A673 (cell line): ENCODE results near the gene LAIR1. TPM values are rescaled to one million over a fixed set of nuclear protein-coding genes. Genes with fewer than 3 reads are reported as not detected.

Experiments used
- BruUV-seq: library from RNA; stranded (reverse); fragments of 400-500 nt; replicated peaks from 2 replicates; lab custom pipeline; 2021; lab: Mats Ljungman, UMichigan
- CTCF ChIA-PET: fragments of 300-600 bp; sonication (Branson Sonifier 250); formaldehyde crosslinking; loops from one replicate; lab custom pipeline; 2022; ENCODE audit warnings: antibody characterized with exemption; lab: Charles Lee
- POLR2A ChIA-PET: fragments of 300-600 bp; sonication (Branson Sonifier 250); formaldehyde crosslinking; loops from one replicate; lab custom pipeline; 2022; ENCODE audit warnings: antibody characterized with exemption; ENCODE audit not compliant: low non-redundant PET; lab: Charles Lee
- DNase-seq: peaks from one replicate; pipeline ENCODE4 v3.0.0-alpha.2; 2015; ENCODE audit warnings: low spot score
- H3K27ac ChIP-seq: fragments of 200-600 bp; sonication (generic); 2 replicates; pipeline ENCODE4 v1.5.1; 2016; ENCODE audit warnings: mixed run types, low read depth, mild to moderate bottlenecking, mixed read lengths, antibody characterized with exemption, low read length; ENCODE audit not compliant: poor library complexity, severe bottlenecking
- H3K27me3 ChIP-seq: fragments of 200-600 bp; sonication (generic); replicated peaks from 2 replicates; pipeline ENCODE4 v1.6.1; 2017; ENCODE audit warnings: mixed run types, low read depth, mild to moderate bottlenecking, mixed read lengths, antibody characterized with exemption, low read length; ENCODE audit not compliant: insufficient read depth, poor library complexity
- H3K36me3 ChIP-seq: fragments of 200-600 bp; sonication (generic); 2 replicates; pipeline ENCODE4 v1.6.1; 2016; ENCODE audit warnings: mixed run types, mild to moderate bottlenecking, mixed read lengths, antibody characterized with exemption, low read length; ENCODE audit not compliant: insufficient read depth, poor library complexity, severe bottlenecking
- H3K4me1 ChIP-seq: fragments of 200-600 bp; sonication (generic); 2 replicates; pipeline ENCODE4 v1.6.1; 2017; ENCODE audit warnings: mixed run types, mild to moderate bottlenecking, mixed read lengths, antibody characterized with exemption, low read length; ENCODE audit not compliant: insufficient read depth, poor library complexity, severe bottlenecking
- H3K4me3 ChIP-seq: fragments of 200-600 bp; sonication (generic); 2 replicates; pipeline ENCODE4 v1.5.1; 2016; ENCODE audit warnings: low read depth, mixed run types, mild to moderate bottlenecking, mixed read lengths, low read length; ENCODE audit not compliant: poor library complexity, severe bottlenecking
- H3K9me3 ChIP-seq: fragments of 200-600 bp; sonication (generic); 2 replicates; pipeline ENCODE4 v1.6.1; 2016; ENCODE audit warnings: mixed run types, low read depth, mild to moderate bottlenecking, mixed read lengths, antibody characterized with exemption, low read length; ENCODE audit not compliant: poor library complexity, severe bottlenecking
- EZH2 ChIP-seq: fragments of 200-600 bp; sonication (generic); IDR thresholded peaks from 2 replicates; pipeline ENCODE4 v1.6.1; 2017; ENCODE audit warnings: borderline replicate concordance, low read depth, mild to moderate bottlenecking, mixed read lengths, antibody characterized with exemption, low read length; ENCODE audit not compliant: poor library complexity, severe bottlenecking
- intact Hi-C: fragments of 100-400 bp; cut with micrococcal nuclease; formaldehyde crosslinking; loops from one replicate; pipeline ENCODE4 v1.10.0; 2022; ENCODE audit not compliant: unreplicated experiment
- total RNA-seq: library from RNA; stranded (reverse); gene quantifications from 2 replicates; pipeline ENCODE4 v1.2.3, GENCODE V29; 2021
- TF ChIP-seq, protein P1 (sequence below): fragments of 300-800, 200-600 bp; sonication (generic); conservative IDR thresholded peaks from 2 replicates; pipeline ENCODE4 v1.5.1; 2017; ENCODE audit warnings: low read depth, mild to moderate bottlenecking, antibody characterized with exemption, low read length, moderate library complexity, mixed read lengths

LAIR1 gene
- total RNA-seq, 1 experiment from 2014 or later, result not detected

DNA sequence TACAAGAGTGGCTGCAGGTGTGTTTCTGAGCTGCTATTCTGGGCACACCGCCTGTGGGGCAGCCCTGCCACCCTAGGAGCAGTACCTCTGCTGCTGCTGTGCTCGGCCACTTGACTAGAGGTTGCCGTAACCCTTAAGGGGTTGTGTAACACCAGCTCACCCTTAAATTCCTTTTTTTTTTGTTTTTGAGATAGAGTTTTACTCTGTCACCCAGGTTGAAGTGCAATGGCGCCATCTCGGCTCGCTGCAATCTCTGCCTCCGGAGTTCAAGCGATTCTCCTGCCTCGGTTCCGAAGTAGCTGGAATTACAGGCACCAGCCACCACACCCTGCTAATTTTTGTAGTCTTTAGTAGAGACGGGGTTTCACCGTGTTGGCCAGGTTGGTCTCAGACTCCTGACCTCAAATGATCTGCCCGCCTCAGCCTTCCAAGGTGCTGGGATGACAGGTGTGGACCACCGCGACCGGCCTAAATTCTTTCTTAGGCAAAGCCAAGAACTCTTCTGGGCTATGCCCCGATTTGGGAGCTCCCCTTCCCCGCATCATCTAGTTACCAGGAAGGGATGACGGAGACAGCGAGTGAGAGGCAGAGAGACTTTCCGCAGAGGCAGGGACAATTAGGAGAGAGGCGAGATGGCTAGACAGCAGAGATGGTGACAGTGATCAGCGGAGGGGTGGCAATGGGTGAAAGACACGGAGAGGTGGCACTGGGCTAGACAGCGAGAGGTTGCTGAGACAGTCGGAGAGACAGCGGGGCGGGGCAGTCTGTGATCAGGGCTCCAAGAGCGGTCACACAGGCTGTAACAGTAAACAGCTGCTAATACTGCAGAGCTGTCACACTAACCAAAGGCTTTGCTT lies 47.4 kb downstream of the LAIR1 start:
- H3K27ac ChIP-seq, result no peak overlapping the region
- H3K9me3 ChIP-seq, result no peaks in the 10 kb centered on the region
- ChIA-PET POLR2A (no interaction called here), CTCF (interaction anchor here (1.1 kb wide), 1 partner anchor 8 kb away, joined by 9 read pairs; no protein-coding TSS in a partner anchor)
- intact Hi-C loops, result no loop called here
- no peak for DNase-seq
- TF ChIP-seq EZH2, result no peak
- TF ChIP-seq, protein P1, sequence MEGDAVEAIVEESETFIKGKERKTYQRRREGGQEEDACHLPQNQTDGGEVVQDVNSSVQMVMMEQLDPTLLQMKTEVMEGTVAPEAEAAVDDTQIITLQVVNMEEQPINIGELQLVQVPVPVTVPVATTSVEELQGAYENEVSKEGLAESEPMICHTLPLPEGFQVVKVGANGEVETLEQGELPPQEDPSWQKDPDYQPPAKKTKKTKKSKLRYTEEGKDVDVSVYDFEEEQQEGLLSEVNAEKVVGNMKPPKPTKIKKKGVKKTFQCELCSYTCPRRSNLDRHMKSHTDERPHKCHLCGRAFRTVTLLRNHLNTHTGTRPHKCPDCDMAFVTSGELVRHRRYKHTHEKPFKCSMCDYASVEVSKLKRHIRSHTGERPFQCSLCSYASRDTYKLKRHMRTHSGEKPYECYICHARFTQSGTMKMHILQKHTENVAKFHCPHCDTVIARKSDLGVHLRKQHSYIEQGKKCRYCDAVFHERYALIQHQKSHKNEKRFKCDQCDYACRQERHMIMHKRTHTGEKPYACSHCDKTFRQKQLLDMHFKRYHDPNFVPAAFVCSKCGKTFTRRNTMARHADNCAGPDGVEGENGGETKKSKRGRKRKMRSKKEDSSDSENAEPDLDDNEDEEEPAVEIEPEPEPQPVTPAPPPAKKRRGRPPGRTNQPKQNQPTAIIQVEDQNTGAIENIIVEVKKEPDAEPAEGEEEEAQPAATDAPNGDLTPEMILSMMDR, result no peak
- no TSS peak for BruUV-seq
- no peak overlapping the region for H3K4me3 ChIP-seq
- peaks cover 70% of the 10 kb centered on the region for H3K27me3 ChIP-seq
- no peaks in the 10 kb centered on the region for H3K4me1 ChIP-seq
- no peaks in the 10 kb centered on the region for H3K36me3 ChIP-seq

- peaks cover 70% of the 10 kb centered on the region for H3K27me3 ChIP-seq
- no peaks in the 10 kb centered on the region for H3K36me3 ChIP-seq
- no peak overlapping the region for H3K4me3 ChIP-seq
- TF ChIP-seq EZH2, result no peak
- TF ChIP-seq, protein P1, result no peak
- ChIA-PET CTCF (interaction anchor here (1.1 kb wide), 1 partner anchor 9 kb away, joined by 9 read pairs; no protein-coding TSS in a partner anchor), POLR2A (no interaction called here)
- H3K9me3 ChIP-seq, result no peaks in the 10 kb centered on the region
- H3K4me1 ChIP-seq, result no peaks in the 10 kb centered on the region
- peak; percentile 37 for DNase-seq
- no TSS peak for BruUV-seq
- H3K27ac ChIP-seq, result no peak overlapping the region
- intact Hi-C loops, result no loop called here
Observed at GRCh38 chr19:54316746-54317107, 48.0 kb downstream of the LAIR1 start.

DNA sequence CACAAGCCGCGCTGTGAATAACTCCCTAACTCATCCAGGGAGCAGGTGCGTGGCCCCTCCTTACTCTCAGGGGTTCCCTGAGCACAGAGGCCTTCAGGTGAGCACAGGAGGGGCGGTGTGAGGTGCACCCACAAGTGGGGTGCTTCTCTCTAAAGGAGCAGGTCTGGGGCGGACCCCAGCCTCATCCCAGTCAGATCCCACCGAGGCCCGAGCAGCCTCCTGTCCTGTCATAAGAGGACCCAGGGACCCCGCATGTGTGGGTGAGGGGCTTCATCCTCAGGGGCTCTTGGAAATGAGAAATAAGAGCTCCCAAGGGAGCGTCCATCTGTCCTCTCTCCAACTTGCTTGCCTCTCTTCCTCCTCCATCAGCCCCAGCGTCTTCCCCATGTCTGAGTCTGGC lies 48.8 kb downstream of the LAIR1 start:
- ChIA-PET POLR2A (no interaction called here), CTCF (no interaction called here)
- Histone ChIP-seq H3K27me3 (peaks cover 68% of the 10 kb centered on the region), H3K4me1 (no peaks in the 10 kb centered on the region), H3K4me3 (no peak overlapping the region), H3K36me3 (no peaks in the 10 kb centered on the region), H3K27ac (no peak overlapping the region), H3K9me3 (no peaks in the 10 kb centered on the region)
- no TSS peak for BruUV-seq
- intact Hi-C loops, result no loop called here
- no peak for DNase-seq
- TF ChIP-seq EZH2, result no peak
- TF ChIP-seq, protein P1, result no peak
